ENCODE data around the gene GALNT16. TPM values are rescaled to one million over a fixed set of nuclear protein-coding genes. Genes with fewer than 3 reads are reported as not detected.

The GALNT16 gene
- total and polyA plus RNA-seq, 2 of the 8 experiments (the other 6 are each of a cell fraction or from before 2014, with no cell fraction given): 5.4 to 6.3 TPM

- TF ChIP-seq CBX8 (IDR thresholded peaks at IDR 0.05; ENCODE audit: borderline replicate concordance, low read depth, low read length): no peak
- TF ChIP-seq USF2 (IDR thresholded peaks at IDR 0.05; ENCODE audit: low read length): no peak
- no peak for TF ChIP-seq KDM1A (IDR thresholded peaks at IDR 0.05; ENCODE audit: borderline replicate concordance, low read length)
- no peak for TF ChIP-seq PHF8 (conservative IDR thresholded peaks at IDR 0.05; ENCODE audit: low read depth, low read length)
- TF ChIP-seq CTCF (IDR thresholded peaks at IDR 0.05; ENCODE audit: control extremely low read depth in 1 of 3, insufficient read depth in 1 of 3, low read depth in 1 of 3, low read length in 3 of 3): no peak
Observed at GRCh38 chr14:69368381-69368780, 108.4 kb downstream of the GALNT16 start (continued).

Measured in H1 (cell line).